Fibroblast of skin of abdomen (primary cell): ENCODE measurements around the gene TTR.

Experiments used
- DNase-seq: peaks from one replicate; pipeline ENCODE4 v3.0.0-alpha.2; 2013

Gene TTR

DNA sequence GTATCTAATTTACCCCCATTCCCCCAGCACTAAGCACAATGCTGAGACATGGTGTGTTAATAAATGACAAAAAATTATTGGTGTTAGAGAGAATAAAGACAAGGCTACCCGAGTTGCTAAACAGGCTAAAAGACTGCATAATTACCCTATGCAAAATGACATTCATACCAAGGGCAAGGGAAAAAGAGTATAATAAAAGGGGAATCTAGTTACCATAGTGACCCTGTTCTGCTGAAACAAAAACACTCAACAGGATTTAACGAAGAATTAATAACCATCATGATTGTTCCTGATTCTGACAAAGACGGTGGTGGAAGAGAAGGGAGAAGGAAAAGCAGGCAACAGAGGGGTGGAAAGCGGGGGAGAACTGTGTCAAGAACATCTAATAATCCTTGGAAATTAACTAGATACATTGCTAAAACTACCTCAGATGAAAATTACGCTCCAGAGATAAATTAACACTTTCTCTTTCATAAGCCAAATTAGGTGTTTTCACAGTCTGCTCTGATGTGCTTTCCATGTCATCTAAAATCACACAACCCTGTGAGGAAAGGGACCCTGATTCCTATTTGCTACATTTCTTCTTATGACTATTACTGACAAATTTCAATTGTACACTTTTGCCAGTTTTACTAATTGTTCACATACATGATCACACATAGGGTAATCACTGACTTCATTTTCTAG lies 25.5 kb downstream of the TTR start:
- no peak for DNase-seq

DNA sequence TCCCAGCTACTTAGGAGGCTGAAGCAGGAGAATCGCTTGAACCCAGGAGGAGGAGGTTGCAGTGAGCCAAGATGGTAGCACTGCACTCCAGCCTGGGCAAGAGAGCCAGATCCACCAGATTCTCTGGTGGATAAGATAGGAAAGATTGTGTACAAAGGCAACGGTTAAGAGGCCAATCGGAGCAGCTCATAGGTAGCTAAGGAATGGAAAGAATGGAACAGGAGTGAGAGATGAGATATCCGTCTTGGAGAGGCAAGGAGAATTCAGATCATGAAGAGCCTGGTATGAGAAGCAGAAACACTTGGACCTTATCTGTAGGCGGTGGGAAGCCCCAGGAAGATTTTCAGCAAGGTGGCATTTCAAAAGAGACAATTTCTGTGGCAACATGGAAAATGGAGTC lies 27.1 kb downstream of the TTR start:
- no peak for DNase-seq

DNA sequence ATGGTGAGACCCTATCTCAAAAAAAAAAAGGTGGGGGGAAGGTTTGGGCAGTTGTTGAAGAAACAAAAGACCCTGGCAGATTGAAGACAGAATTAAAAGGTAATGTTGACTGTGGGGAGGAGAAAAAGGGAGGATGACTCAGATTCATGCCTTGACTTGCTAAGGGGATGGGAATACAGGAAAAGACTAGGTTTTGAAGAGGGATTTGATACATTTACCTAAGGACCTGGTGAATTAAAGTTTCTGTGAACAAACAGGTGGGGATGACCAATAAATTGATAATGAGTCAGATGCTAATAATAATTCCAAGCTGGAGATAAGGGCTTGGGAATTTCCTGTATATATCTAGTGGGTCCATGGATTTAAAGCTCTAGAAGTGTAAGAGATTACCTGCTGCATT lies 27.6 kb downstream of the TTR start:
- no peak for DNase-seq

DNA sequence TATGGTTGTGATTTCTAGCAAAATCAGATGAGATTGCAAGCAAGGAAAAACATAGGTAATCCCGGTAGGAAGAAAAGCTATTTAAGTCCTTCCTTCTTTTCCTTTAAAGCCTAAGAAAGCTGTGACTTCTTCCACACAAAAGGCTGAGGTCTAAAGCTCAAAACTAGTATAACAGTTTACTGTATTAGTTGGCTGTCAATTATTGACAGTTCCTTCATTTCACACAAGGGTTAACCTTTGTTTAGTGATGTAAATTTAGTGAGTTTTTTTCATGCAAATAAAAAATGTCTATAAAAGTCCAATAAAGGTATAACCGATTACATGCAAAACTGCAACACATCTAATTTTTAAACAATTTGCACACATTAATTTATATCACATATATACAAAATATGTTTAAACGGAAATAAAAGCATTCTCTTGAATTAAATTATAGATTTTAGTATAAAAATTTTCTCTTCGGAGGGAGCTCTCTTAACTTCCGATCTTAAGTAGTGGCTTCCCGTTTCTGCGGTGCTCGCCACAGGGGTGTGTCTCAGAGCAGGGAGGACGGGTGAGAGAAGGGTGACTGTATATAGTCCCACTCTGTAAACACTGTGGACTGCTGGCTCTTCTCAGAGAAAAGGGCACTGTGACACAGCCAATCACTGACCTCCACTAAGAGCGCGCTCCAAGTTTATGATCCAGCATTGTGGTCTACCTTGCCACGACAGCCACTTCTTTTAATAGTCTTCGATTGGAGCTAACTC lies 33.4 kb downstream of the TTR start:
- no peak for DNase-seq

DNA sequence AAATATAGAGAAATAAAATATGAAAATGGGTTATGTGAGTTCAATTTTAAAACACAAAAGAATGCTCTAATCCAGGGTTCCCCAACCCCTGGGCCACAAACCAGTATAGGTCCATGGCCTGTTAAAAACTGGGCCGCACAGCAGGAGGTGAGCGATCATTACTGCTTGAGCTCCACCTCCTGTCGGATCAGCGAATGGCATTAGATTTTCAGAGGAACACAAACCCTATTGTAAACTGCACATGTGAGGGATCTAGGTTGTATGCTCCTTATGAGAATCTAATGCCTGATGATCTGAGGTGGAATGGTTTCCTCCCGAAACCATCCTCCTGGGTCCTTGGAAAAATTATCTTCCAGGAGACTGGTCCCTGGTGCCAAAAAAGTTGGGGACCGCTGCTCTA lies 34.7 kb downstream of the TTR start:
- DNase-seq: no peak

DNA sequence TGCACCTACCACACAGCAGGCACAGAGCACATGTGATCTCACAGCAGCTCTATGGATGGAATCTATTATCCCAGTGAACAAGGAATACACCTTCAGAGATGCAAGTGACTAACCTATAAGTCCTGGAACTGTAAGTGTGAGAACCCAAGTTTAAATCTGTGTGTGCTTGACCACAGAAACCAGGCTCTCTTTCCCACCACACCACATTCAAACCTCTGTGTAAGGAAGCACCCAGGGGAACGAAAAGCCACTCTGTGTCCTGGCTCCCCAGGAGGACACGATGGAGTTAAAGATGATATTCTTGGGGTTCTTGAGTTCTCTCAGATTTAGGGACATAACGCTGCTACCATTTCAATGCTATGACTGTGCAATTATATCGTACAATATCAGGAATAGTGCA lies 38.9 kb downstream of the TTR start:
- no peak for DNase-seq

DNA sequence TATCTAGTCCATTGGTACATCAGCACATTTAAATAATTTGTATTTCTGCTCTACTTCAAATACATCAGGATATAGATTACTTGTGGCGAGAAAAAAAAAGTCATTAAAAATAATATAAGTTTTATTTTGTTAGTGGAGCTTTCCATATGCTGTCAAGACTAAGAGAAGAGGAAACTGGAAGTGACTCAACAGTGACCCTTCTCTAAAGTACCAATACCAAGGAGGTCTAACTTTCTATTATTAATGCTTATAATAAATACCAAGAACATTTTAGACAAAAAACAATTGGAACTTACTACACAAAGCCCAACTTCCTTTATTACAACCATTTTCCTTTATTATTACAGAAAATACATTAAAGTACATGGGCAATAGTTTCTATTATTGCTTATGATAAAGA lies 39.8 kb downstream of the TTR start:
- no peak for DNase-seq

DNA sequence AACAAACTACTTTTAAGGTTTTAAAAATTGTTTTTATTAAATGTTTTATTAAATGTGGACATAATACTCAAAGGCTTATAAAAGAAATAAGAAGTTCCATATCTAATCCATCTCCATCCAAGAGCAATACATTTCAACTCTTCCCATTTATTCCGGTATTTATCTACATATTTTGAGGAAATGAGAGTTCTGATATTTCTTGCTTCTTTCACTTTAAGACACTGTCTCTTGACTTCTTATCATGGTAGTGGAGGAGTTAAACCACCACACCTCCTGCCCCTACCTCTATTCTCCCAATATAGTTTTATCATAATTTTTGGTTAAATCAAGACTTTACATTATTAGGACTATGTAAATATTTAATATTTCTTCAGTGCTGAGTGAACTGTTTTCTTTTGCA lies 40.7 kb downstream of the TTR start:
- DNase-seq: no peak

DNA sequence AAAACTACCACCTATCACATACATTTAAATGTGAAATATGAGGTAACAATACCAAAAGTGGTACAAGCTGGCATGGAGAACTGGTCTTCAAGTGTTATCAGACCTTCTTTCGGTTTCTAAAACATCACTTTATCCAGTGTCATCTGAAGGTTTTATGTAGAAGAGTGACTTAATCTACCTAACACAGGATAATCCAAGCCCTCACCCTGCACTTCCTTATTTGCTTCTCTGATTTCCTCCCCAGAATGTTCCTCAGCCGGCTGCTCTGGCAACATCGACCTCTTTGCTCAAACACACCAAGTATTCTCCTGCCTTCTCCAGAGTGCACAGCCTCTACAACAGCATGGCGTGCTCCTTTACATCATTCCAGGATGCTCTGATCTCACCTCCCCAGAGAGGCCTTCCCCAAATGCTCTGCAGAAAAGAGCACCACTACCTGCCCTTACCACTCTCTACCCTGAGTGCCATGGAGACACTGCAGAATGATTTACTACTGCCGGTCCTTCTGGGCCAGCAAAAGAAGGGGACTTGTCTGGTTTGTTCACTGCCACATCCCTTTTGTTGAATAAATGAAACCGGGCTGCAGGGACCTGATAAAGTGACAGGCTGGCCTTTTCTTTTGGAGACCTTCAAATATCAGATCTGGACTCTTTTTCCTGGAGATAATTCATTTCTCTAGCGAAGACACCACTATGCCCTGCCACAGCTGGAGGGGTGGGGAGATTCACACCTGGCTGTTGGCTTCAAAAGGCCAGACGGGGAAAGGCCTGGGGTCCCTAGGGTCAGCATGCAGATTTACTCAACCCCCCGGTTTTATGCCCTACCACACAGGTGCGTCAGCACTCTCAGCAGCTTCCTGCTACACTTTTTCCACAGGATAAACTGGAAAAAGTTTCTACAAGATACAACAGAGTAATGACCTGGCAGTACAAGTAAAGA lies 42.0 kb downstream of the TTR start:
- no peak for DNase-seq

DNA sequence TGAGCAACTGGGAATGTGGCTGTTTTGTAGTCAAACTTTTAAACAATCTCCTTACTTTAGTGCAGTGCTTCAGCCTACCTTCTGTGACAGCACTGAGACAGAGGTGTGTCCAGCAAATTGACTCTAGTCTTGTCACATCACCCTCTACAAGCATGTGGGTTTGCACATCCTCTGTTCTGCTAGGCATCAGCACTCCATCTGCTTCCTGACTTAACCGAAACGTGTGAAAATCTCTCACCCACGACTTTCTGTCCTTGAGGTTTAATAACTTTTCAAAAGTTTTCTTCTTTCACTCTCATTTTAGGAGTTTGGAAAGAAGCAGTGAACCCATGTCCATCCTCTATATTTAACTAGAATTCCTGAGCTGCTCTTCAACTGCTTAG lies 42.6 kb downstream of the TTR start:
- no peak for DNase-seq

DNA sequence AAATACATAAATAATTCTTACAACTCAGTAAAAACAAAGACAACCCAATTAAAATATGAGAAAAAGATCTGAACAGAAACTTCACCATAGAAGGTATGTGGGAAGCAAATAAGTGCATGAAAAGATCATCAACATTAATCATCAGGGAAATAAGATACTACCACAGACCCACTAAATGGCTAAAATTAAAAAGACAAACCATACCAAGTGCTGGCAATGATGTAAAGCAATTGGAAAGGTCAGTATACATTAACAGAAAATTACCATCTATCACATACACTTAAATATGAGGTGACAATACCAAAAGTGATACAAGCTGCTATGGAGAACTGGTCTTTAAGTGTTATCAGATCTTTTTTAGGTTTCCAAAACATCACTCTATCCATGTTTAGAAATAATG lies 44.7 kb downstream of the TTR start:
- no peak for DNase-seq

DNA sequence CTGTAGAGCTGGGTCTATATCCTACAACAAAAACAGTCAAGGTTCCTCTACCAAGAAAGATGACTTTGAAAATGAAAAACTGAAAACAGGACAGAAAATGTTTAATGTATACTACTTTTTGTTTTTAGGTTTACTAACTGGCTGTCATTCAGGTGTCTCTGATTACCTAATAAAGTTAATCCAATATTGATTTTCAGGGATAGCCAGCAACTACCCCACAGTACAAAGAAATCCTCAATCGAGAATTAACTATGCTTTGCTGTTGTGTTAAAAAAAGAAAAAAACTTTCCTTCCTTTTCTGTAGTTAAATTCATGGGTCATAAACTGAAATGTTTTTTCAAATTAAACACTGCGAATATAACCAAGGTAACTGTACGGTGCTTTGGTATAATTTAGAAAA lies 45.8 kb downstream of the TTR start:
- DNase-seq: no peak

DNA sequence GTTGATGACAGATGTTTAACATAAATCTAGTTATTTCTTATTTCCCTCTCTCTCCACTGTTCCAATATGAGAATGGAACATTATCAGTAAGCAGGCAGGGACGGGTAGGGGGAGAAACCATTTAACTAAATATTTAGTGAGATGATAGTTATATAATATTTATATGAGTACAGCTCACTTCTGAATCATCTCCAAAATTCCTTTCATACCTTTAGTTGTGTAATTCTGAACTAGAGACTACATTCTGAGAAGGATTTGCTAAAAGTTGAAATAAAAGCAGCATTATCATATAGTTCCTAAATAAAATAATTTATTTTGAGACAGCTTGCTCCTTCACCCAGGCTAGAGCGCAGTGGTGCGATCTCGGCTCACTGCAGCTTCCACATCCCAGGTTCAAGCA lies 51.3 kb downstream of the TTR start:
- DNase-seq: peak; percentile 37

DNA sequence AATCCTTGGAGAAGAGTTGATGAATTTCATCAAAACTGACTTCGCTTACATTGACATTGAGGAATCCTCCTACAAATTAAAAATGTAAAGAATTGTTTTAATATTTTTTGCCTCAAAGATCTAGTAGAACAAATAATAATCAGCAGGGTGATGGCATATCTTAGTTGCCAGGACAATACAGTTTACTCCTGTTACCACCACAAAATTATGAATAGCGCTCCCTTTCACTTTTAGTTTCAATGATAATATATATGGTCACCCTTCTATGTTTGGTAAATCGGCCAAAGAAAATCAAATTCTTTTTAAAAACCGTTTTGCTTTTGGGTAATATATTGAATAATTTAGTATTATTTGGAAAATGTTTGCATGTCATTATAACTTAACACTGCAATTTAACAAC lies 53.7 kb downstream of the TTR start:
- no peak for DNase-seq

DNA sequence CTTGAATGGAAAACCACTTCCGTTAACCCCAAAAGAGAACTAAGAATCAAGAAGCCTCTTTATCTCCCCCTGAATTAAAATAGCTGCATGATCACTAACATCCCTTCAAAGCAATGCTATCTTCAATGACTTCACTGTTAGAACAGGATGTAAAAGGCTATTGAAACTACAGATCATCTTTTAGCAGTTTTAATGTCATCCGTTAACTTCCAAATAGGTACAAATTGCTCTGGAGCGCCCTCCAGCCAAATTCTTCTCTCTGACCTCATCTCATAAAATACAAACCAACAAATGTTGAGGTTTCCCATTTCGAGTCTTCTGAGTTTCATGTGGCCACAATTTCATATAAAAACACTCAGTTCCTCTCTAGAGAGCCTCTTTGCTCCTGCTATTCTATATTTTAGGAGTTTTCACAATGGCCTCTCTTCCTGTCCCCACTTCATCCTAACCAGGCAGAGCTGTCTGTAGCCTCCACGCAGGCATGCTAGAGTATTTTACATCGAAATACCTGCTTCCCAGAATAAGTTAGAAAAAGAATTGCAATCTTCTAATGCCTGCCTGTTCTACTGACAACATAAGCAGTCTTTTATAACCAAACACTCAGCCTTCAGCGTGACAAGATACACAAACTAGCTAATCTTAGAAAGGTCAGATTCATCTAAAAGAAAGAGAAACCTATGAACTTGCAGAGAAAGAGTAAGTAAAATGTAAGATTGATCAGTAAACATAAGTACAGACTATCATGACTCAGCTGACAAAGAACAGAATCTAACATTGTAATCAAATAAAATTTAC lies 54.9 kb downstream of the TTR start:
- no peak for DNase-seq

DNA sequence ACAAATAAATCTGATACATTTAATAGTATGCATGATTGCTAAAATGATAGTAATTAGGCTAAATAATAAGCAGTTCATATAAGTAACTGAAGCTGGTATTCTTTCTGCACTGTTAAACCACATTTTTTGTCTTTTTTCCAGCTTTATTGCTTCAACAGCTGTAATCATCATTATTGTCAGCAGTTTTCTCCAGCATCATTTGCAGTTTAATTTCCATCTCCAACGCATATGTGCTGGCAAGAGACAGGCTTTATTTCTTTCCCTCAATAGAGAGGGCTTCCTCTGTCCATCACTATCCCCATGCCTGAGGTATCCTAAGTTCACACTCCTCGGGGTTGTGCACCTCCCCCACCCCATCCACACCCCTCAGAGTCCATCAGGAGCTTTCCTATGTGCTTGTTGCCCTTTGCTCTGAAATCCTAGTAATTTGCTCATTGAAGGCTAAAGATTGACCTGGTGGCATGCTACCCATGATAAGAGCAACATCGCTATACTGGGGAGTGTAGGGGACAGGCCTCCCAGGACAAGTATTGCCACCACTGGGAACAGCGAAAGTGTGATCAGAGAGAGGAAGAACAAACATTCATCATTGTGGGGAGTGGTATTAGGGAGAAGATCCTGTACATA lies 55.6 kb downstream of the TTR start:
- DNase-seq: no peak
